ENCODE results near the gene RASGEF1C. TPM values are rescaled to one million over a fixed set of nuclear protein-coding genes. Genes with fewer than 3 reads are reported as not detected.

Gene RASGEF1C
- total and polyA plus RNA-seq, 10 of the 15 experiments (the other 5 are each of a cell fraction or from before 2014, with no cell fraction given), result not detected

- no peaks in the 10 kb centered on the region for H4K20me1 ChIP-seq (ENCODE audit: control insufficient read depth, insufficient read depth)
- ChIA-PET CTCF (no interaction called here), SMC1A (ENCODE audit: uncharacterized antibody, unreplicated experiment) (no interaction called here), POLR2A (no interaction called here), RAD21 (ENCODE audit: unreplicated experiment) (no interaction called here)
- no peaks in the 10 kb centered on the region for H3K27me3 ChIP-seq (replicated peaks in 1 of 2; ENCODE audit: control insufficient read depth in 2 of 2, insufficient read depth in 2 of 2, low read length in 1 of 2)
- no peak overlapping the region for H3K27ac ChIP-seq (ENCODE audit: control insufficient read depth, insufficient read depth)
- no peaks in the 10 kb centered on the region for H3K4me1 ChIP-seq (ENCODE audit: control insufficient read depth, insufficient read depth, low read length)
- no peaks in the 10 kb centered on the region; the same call in 2 of the 3 replicates for H3K9me3 ChIP-seq (replicated peaks; ENCODE audit: control insufficient read depth, insufficient read depth, low read length)
- H3K9ac ChIP-seq (ENCODE audit: control insufficient read depth, insufficient read depth, low read length), result no peak overlapping the region
- ATAC-seq (no peak), FAIRE-seq (no peak), DNase-seq (ENCODE audit: low read depth, low spot score) (no peak)
- H3K36me3 ChIP-seq (ENCODE audit: control insufficient read depth in 2 of 2, insufficient read depth in 2 of 2, low read length in 1 of 2), result no peaks in the 10 kb centered on the region
- 54% methylated on average over 3 of the region's 3 CpGs for WGBS (ENCODE audit: insufficient coverage, insufficient replicate concordance, low lambda C conversion rate, missing lambda C conversion rate)
- TF ChIP-seq SP1 (IDR thresholded peaks at IDR 0.05; ENCODE audit: low read depth, low read length) (no peak), EP300 (IDR thresholded peaks at IDR 0.05; ENCODE audit: borderline replicate concordance in 1 of 2, control insufficient read depth in 1 of 2, low read depth in 2 of 2, low read length in 2 of 2) (no peak), TARDBP (IDR thresholded peaks at IDR 0.05; ENCODE audit: borderline replicate concordance) (no peak), BACH1 (IDR thresholded peaks at IDR 0.05; ENCODE audit: borderline replicate concordance) (no peak), SREBF1 (IDR thresholded peaks at IDR 0.05; ENCODE audit: low read length) (no peak), CREM (IDR thresholded peaks at IDR 0.05; ENCODE audit: low read depth) (no peak), RFX5 (IDR thresholded peaks at IDR 0.05; ENCODE audit: low read depth, low read length) (no peak), MEF2B (IDR thresholded peaks at IDR 0.05; ENCODE audit: partially characterized antibody, poor library complexity, severe bottlenecking) (no peak), IKZF1 (conservative IDR thresholded peaks at IDR 0.05) (no peak), NR2F1 (conservative IDR thresholded peaks at IDR 0.05) (no peak), CHD1 (IDR thresholded peaks at IDR 0.05; ENCODE audit: low read depth, low read length) (no peak), ZNF274 (IDR thresholded peaks at IDR 0.05; ENCODE audit: insufficient read depth, insufficient read length) (no peak), BHLHE40 (IDR thresholded peaks at IDR 0.05; ENCODE audit: borderline replicate concordance in 1 of 2, low read depth in 2 of 2, low read length in 1 of 2) (no peak), ZNF24 (IDR thresholded peaks at IDR 0.05) (no peak), NFYB (IDR thresholded peaks at IDR 0.05; ENCODE audit: insufficient read depth, low read depth, low read length) (no peak), CREB1 (IDR thresholded peaks at IDR 0.05; ENCODE audit: low read depth) (no peak), CBX5 (IDR thresholded peaks at IDR 0.05; ENCODE audit: low read depth) (no peak), ZBTB40 (IDR thresholded peaks at IDR 0.05; ENCODE audit: borderline replicate concordance) (no peak), RAD51 (IDR thresholded peaks at IDR 0.05) (no peak)
- intact Hi-C loops (cut with micrococcal nuclease; ENCODE audit: unreplicated experiment) (no loop called here), in situ Hi-C loops (cut with MboI) (no loop called here)
- H3K79me2 ChIP-seq (ENCODE audit: control insufficient read depth, insufficient read depth, low read length), result no peaks in the 10 kb centered on the region
- H3K4me3 ChIP-seq, result no peak overlapping the region
- no TSS peak for BruUV-seq (replicated peaks)
- H2AFZ ChIP-seq (ENCODE audit: control insufficient read depth, low read depth, low read length), result no peak overlapping the region
- H3K4me2 ChIP-seq (ENCODE audit: control insufficient read depth, insufficient read depth), result no peak overlapping the region
Measured at GRCh38 chr5:180104168-180104530, 104.9 kb downstream of the RASGEF1C start.

All from GM12878 (cell line).